Keratinocyte (primary cell): ENCODE results near the gene CAMK2D. TPM values are rescaled to one million over a fixed set of nuclear protein-coding genes. Genes with fewer than 3 reads are reported as not detected.
"Not testable (repeated sequence)": the region's sequence is repeated elsewhere in the genome, so short reads cannot be mapped to it uniquely, and the experiment has no call there.

Experiments used
- DNase-seq: peaks from one replicate; pipeline ENCODE4 v3.0.0-alpha.2; 2011; ENCODE audit warnings: low read depth, missing footprints, low spot score
- FAIRE-seq: peaks from 2 replicates; lab custom pipeline; 2011; peaks lifted over from hg19 to GRCh38; lab: Jason Lieb, UNC
- H2AFZ ChIP-seq: 2 replicates; pipeline ENCODE4 v1.6.0; 2012; ENCODE audit warnings: low read length, control low read depth, inconsistent platforms; ENCODE audit not compliant: control insufficient read depth
- H3K27ac ChIP-seq: 2 replicates; pipeline ENCODE4 v1.5.1; 2011; ENCODE audit warnings: low read length; ENCODE audit not compliant: control insufficient read depth, insufficient read depth
- H3K27me3 ChIP-seq: 3 replicates; pipeline ENCODE4 v1.6.0; 2011; ENCODE audit warnings: low read length; ENCODE audit not compliant: control insufficient read depth, insufficient read depth; ENCODE audit errors: extremely low read depth
- H3K36me3 ChIP-seq, 2 experiments: 2 replicates in 1 of 2; 3 replicates in 1 of 2; pipeline ENCODE4 v1.5.1; 2011; ENCODE audit warnings: low read length in 2 of 2, mild to moderate bottlenecking in 1 of 2; ENCODE audit not compliant: control insufficient read depth in 2 of 2, insufficient read depth in 2 of 2; ENCODE audit errors: extremely low read depth in 1 of 2
- H3K4me1 ChIP-seq: 3 replicates; pipeline ENCODE4 v1.5.1; 2011; ENCODE audit warnings: low read length; ENCODE audit not compliant: control insufficient read depth, insufficient read depth; ENCODE audit errors: extremely low read depth
- H3K4me2 ChIP-seq: 3 replicates; pipeline ENCODE4 v1.6.0; 2011; ENCODE audit warnings: low read depth, low read length; ENCODE audit not compliant: control insufficient read depth, insufficient read depth; ENCODE audit errors: extremely low read depth
- H3K4me3 ChIP-seq, 3 experiments: fragments of 200-600 bp in 1 of 3; sonication (generic) in 1 of 3; 2 replicates in 2 of 3; 3 replicates in 1 of 3; pipeline ENCODE4 v1.5.1; 2011 to 2016; ENCODE audit warnings: low read length in 3 of 3, mild to moderate bottlenecking in 3 of 3, control low read depth in 2 of 3, inconsistent platforms in 1 of 3, low read depth in 1 of 3, mixed read lengths in 1 of 3, mixed run types in 1 of 3, moderate library complexity in 1 of 3; ENCODE audit not compliant: control insufficient read depth in 2 of 3, insufficient read depth in 2 of 3; ENCODE audit errors: extremely low read depth in 1 of 3
- H3K79me2 ChIP-seq: 2 replicates; pipeline ENCODE4 v1.6.0; 2012; ENCODE audit warnings: low read length; ENCODE audit not compliant: control insufficient read depth, insufficient read depth
- H3K9ac ChIP-seq: 3 replicates; pipeline ENCODE4 v1.6.0; 2011; ENCODE audit warnings: low read length; ENCODE audit not compliant: control insufficient read depth, insufficient read depth; ENCODE audit errors: extremely low read depth
- H3K9me1 ChIP-seq: 3 replicates; pipeline ENCODE4 v1.6.0; 2011; ENCODE audit warnings: low read length; ENCODE audit not compliant: control insufficient read depth, insufficient read depth; ENCODE audit errors: extremely low read depth
- H3K9me3 ChIP-seq: 2 replicates; pipeline ENCODE4 v1.5.1; 2012; ENCODE audit warnings: low read depth, low read length; ENCODE audit not compliant: control insufficient read depth
- H4K20me1 ChIP-seq: 3 replicates; pipeline ENCODE4 v1.6.0; 2011; ENCODE audit warnings: low read length; ENCODE audit not compliant: control insufficient read depth, insufficient read depth; ENCODE audit errors: extremely low read depth
- EZH2 ChIP-seq: IDR thresholded peaks from one replicate; pipeline ENCODE4 v1.6.1; 2012; ENCODE audit warnings: inconsistent platforms, mild to moderate bottlenecking, low read length, moderate library complexity
- dilution Hi-C: fragments of 300-500 bp; cut with MboI; formaldehyde crosslinking; loops from one replicate; pipeline ENCODE4 v1.7.0; 2020; ENCODE audit warnings: low sequenced_read_pairs; ENCODE audit not compliant: extremely low pct_ligation_motif_present
- polyA plus RNA-seq, 5 experiments: library from polyadenylated mRNA; depleted of rRNA in 3 of 5; stranded (reverse) in 3 of 5; stranded (forward) in 1 of 5; unstranded in 1 of 5; fragments of >200 nt; gene quantifications; 1 replicate in 1 of 5; 2 replicates in 3 of 5; 3 replicates in 1 of 5; pipeline versions ENCODE4 v1.2.1 to v1.2.3, GENCODE V29; 2011 to 2012; ENCODE audit warnings: missing spikeins in 2 of 5, low read depth in 1 of 5, low replicate concordance in 1 of 5
- TF ChIP-seq, protein P1 (sequence below), 3 experiments: IDR thresholded peaks in 1 of 3; conservative IDR thresholded peaks in 1 of 3; optimal IDR thresholded peaks in 1 of 3; 2 replicates in 2 of 3; 3 replicates in 1 of 3; pipeline versions ENCODE3 to v1.5.1; 2011; ENCODE audit warnings: low read length in 3 of 3, mild to moderate bottlenecking in 3 of 3, moderate library complexity in 2 of 3, control low read depth in 1 of 3, inconsistent platforms in 1 of 3; ENCODE audit not compliant: insufficient read depth in 2 of 3; ENCODE audit errors: extremely low read depth in 1 of 3

Gene CAMK2D
- polyA plus RNA-seq, 1 donor (not counting 4 experiments of a cell fraction or from before 2014, with no cell fraction given) = 18.8 TPM

DNA sequence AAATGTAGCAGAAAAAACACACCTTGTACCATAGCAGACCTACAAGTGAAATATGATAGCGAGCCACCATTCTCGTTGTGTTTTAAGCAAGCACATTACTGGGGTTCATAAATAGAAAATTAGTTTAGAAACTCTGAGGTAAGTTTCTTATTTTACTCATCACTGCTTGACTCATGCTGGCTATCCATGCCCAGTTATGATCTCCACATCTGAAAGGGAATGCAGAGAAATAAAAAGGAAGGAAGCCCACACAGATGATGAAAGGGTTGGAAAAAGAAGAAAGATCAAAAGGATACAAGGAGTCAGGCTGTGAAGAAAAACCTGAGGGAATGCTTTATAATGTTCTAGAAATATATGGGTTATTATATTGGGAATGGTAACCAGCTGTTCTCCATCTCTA, 54.5 kb downstream of the CAMK2D start:
- Histone ChIP-seq H3K27ac (no peak overlapping the region), H3K4me1 (peaks cover 5% of the 10 kb centered on the region), H3K36me3 (no peaks in the 10 kb centered on the region), H3K4me3 (no peak overlapping the region), H3K9ac (no peak overlapping the region), H3K9me3 (no peaks in the 10 kb centered on the region), H4K20me1 (no peaks in the 10 kb centered on the region), H3K9me1 (no peaks in the 10 kb centered on the region), H3K27me3 (no peaks in the 10 kb centered on the region), H3K79me2 (no peaks in the 10 kb centered on the region), H2AFZ (no peak overlapping the region), H3K4me2 (no peak overlapping the region)
- no peak for DNase-seq
- no peak for TF ChIP-seq EZH2
- TF ChIP-seq, protein P1, sequence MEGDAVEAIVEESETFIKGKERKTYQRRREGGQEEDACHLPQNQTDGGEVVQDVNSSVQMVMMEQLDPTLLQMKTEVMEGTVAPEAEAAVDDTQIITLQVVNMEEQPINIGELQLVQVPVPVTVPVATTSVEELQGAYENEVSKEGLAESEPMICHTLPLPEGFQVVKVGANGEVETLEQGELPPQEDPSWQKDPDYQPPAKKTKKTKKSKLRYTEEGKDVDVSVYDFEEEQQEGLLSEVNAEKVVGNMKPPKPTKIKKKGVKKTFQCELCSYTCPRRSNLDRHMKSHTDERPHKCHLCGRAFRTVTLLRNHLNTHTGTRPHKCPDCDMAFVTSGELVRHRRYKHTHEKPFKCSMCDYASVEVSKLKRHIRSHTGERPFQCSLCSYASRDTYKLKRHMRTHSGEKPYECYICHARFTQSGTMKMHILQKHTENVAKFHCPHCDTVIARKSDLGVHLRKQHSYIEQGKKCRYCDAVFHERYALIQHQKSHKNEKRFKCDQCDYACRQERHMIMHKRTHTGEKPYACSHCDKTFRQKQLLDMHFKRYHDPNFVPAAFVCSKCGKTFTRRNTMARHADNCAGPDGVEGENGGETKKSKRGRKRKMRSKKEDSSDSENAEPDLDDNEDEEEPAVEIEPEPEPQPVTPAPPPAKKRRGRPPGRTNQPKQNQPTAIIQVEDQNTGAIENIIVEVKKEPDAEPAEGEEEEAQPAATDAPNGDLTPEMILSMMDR (optimal IDR thresholded peaks at IDR 0.05 in 1 of 3, IDR thresholded peaks at IDR 0.05 in 1 of 3, conservative IDR thresholded peaks at IDR 0.05 in 1 of 3; ENCODE audit: extremely low read depth in 1 of 3, insufficient read depth in 2 of 3, low read length in 3 of 3) = no peak
- dilution Hi-C loops = no loop called here
- no peak for FAIRE-seq

DNA sequence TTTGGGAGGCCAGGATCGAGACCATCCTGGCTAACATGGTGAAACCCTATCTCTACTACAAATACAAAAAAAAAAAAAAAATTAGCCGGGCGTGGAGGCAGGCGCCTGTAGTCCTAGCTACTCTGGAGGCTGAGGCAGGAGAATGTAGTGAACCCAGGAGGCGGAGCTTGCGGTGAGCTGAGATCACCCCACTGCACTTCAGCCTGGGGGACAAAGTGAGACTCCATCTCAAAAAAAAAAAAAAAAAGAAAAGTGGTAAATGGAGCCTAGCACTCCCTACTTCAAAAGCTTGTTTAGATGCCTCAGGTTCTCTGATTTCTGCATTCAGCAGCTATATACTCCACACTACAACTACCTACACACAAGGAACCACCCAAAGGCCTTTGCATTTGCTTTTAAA, 56.4 kb downstream of the CAMK2D start:
- DNase-seq, H4K20me1 ChIP-seq, H3K9me3 ChIP-seq, H3K4me1 ChIP-seq, H3K79me2 ChIP-seq, H3K4me2 ChIP-seq, H2AFZ ChIP-seq, H3K27me3 ChIP-seq, dilution Hi-C loops, H3K36me3 ChIP-seq, FAIRE-seq, H3K9ac ChIP-seq, H3K9me1 ChIP-seq, H3K27ac ChIP-seq, H3K4me3 ChIP-seq: not testable (repeated sequence)

DNA sequence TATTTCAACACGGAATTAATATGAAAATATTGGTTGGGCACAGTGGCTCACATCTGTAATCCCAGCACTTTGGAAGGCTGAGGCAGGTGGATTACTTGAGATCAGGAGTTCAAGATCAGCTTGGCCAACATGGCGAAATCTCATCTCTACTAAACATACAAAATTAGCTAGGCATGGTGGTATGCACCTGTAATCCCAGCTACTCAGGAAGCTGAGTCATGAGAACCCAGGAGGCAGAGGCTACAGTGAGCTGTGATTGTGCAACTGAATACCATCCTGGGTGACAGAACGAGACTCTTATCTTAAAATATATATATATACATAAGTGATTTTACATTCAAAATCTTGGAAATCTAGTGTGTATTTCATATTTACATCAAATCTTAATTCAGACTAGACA, 58.9 kb downstream of the CAMK2D start:
- FAIRE-seq, DNase-seq, H2AFZ ChIP-seq, H3K27ac ChIP-seq, H3K9ac ChIP-seq, H3K79me2 ChIP-seq, H3K36me3 ChIP-seq, H3K9me1 ChIP-seq, H3K9me3 ChIP-seq, H3K27me3 ChIP-seq, H4K20me1 ChIP-seq, H3K4me2 ChIP-seq, dilution Hi-C loops, H3K4me1 ChIP-seq, H3K4me3 ChIP-seq: not testable (repeated sequence)
